Hematopoietic multipotent progenitor cell treated with erythropoietin and hydrocortisone succinate and interleukin-3 and kit ligand, for 6 days (in vitro differentiated cells): ENCODE measurements around the gene SAP30L.

ENCODE experiments used
- DNase-seq: peaks from one replicate; pipeline ENCODE4 v3.0.0-alpha.2; 2015

Gene SAP30L

GRCh38 chr5:154422298-154422697 lies 23.5 kb upstream of the SAP30L start:
- DNase-seq, result no peak

- DNase-seq, result no peak
These were observed 17.6 kb upstream of the SAP30L start for GRCh38 chr5:154428208-154428607.

DNA sequence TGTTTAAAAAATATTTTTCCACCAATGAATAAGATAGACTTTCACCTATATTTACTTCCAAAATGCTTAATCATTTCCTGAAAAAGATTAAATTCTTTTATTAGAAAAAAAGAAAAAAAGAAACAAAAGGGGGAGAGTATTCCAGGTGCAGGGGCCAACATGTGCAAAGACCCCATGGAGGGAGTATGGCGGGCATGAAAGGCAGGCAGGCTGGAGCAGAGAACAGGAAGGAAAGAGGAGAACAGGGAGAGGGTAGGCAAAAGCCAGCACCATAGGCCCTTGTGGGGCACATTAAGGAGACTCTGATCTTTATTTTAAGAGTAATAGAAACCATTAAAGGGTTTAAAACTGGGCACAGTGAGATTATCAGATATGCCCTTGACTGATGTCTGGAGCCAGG lies 16.5 kb upstream of the SAP30L start:
- DNase-seq, result no peak

GRCh38 chr5:154430466-154430865 lies 15.3 kb upstream of the SAP30L start:
- no peak for DNase-seq

- DNase-seq, result no peak
These were observed 14.7 kb upstream of the SAP30L start for GRCh38 chr5:154430961-154431630.

GRCh38 chr5:154435226-154435625 lies 10.6 kb upstream of the SAP30L start:
- DNase-seq, result no peak

- DNase-seq, result no peak
These were observed 8.4 kb upstream of the SAP30L start for GRCh38 chr5:154437281-154437965.

GRCh38 chr5:154440540-154440939 lies 5.3 kb upstream of the SAP30L start:
- no peak for DNase-seq

DNA sequence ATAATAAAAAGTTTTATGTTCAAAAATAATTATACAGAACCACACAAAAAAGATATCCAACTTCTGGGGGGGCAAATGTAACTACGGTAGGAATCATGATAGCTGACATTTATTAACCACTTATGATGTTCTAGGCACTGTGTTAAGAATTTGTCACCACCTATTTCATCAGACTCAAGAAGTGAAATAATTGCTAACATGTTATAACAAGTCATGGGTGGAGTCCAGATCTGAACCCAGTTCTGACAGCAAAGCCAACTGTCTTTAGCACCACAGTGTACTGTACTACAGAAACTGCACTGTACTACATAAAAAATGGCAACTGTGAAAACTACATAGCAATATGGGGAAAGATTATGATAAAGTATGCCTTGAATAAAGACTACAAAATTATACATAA lies 3.0 kb upstream of the SAP30L start:
- no peak for DNase-seq

GRCh38 chr5:154444556-154445421 lies 1.0 kb upstream of the SAP30L start:
- peak; percentile 48 for DNase-seq

DNA sequence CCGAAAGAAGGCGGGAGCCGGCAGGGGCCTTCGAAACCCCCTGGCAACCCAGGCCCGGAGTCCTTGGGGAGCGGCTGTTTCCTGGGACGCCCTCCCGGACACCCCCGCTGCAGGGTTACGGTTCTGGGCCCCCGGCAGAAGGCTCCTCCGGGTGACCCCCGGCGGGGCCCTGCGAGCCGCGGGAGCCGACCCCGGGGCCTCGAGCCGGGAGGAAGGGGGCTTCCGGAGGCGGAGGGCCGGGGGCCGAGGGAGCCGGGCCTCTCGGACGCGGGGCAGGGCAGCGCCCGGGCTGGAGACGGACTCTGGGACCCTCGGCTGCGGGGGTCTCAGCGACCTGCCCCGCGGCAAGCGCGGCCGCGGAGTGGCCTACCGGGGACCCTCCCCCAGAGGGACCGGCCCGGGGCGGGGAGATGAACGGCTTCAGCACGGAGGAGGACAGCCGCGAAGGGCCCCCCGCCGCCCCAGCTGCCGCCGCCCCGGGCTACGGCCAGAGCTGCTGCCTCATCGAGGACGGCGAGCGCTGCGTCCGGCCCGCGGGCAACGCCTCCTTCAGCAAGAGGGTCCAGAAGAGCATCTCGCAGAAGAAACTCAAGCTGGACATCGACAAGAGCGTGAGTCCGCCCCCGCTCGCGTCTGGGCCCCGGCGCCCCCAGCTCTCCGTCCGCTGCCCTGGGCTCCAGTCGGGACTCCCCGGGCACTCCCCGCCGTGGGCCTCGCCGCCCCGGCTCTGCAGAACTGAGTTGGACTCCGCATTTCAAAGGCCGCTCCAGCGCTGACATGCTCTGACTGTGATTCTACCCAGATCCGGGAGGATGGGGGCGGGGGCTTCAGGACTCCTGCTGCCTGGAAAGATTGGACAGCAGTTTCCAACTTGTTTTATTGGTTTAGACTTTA lies 645 bp downstream of the SAP30L start:
- DNase-seq, result peak; percentile 43

GRCh38 chr5:154447089-154447725 lies 1.4 kb downstream of the SAP30L start:
- DNase-seq, result peak; percentile 32

DNA sequence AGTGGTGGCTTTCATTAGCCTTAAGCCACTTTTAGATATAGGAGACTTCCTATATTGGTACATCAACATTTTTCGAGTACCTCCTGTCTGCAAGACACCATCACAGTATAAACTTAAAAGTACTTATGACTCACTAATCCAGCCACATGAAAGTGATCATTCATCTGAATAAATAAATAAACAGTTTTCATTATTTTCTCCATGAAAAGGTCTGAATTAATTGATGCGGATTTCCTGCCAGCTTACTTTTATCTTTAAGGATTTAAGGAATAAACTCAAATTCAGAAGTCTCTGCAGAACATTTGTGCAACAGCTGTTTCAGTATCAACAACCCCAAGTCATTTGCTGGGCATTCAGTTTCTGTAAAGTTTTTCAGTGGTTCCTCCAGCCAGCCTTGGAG lies 4.0 kb downstream of the SAP30L start:
- DNase-seq, result no peak

DNA sequence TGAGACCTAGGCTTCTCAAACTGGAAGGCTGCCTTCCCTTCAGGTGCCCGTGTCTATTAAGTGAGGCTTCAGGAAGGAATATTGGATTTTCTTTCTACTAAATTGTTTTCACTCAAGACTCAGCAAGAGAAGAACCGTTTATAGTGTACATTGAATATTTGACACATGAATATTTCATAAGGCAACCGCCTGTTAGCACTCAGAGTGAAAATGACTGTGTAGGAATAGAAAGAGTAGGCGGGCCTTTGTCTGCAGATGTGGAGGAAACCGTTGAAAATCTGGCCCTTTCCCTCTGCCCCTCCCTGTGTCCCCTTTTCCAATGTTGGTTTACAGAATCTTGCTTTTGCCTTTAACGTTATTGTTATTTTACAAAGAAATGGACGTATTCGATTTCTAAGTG lies 6.2 kb downstream of the SAP30L start:
- DNase-seq, result no peak

DNA sequence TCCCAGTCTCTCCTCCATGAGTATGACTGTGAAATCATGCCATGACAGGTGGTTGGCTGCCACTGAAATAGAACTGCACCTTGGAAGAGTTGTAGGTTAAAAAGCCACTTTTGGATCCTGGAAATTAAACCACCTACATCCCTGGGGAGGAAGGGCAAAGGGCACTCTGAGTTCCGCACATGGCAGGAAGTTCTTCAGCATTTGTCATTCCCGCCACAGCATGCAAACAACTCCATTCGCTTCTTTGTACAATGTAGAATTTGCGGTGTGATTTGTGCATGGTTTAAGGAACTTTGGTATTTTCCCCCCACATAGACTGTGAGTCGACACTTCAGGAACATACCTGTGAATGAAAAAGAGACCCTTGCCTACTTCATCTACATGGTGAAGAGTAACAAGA lies 9.8 kb downstream of the SAP30L start:
- no peak for DNase-seq

DNA sequence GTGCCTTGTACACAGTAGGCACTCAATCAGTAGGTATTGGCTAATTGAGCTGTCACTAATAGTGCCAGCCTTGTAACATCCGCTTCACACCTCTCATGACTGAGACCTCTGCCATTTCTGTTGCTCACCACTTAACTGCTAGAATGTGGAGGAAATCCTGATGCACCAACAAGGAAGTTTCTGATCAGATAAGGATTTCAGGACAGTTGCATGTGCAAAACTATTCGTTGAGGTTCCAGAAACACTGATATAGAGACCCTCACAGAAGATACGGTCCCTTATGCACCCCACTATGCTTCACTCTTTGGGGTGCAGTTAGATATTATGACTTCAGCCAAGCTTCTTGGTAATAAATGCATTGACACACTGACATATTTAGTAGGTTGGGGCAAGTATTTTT lies 10.7 kb downstream of the SAP30L start:
- DNase-seq, result no peak

- no peak for DNase-seq
These were observed 13.2 kb downstream of the SAP30L start for GRCh38 chr5:154459015-154459414.

- DNase-seq, result no peak
These were observed 14.4 kb downstream of the SAP30L start for GRCh38 chr5:154460172-154460571.

DNA sequence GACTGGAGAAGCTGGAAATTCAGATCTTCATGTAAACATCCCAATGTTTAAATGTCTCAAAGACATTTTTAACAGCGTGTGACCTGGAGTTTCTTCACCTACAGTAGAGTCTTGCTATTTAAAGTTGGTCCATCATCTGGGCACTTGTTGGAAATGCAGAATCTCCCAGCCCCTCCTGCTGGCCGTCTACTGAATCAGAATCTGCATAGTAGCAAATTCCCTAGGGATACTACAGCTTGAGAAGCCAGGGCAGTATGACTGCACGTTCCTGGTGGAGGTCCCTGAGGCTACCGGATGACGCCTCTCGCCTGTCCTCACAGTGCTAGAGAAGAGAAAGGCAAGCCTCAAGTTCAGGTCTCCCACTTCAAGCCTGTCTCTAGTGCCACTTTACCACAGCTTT lies 15.7 kb downstream of the SAP30L start:
- DNase-seq, result no peak

GRCh38 chr5:154464438-154464837 lies 18.6 kb downstream of the SAP30L start:
- DNase-seq, result no peak

GRCh38 chr5:154465169-154465568 lies 19.4 kb downstream of the SAP30L start:
- no peak for DNase-seq

GRCh38 chr5:154466147-154466546 lies 20.4 kb downstream of the SAP30L start:
- no peak for DNase-seq
